NCI-H1694 treated with DMSO at 0.1 percent for 48 hours (cell line): ENCODE data around the gene CCNE1.
A peak's percentile ranks its signal among the peaks of the same experiment; 100 is the strongest.

Source experiments
- DNase-seq: peaks from one replicate; lab custom pipeline; 2025; lab: John Stamatoyannopoulos, UW

CCNE1 gene

GRCh38 chr19:29844891-29845573 is 33.2 kb downstream of the CCNE1 start:
- peak; percentile 42 for DNase-seq

GRCh38 chr19:29845574-29846176 is 33.9 kb downstream of the CCNE1 start:
- DNase-seq = no peak

GRCh38 chr19:29849208-29849607 is 37.4 kb downstream of the CCNE1 start:
- DNase-seq = no peak

GRCh38 chr19:29850482-29850881 is 38.7 kb downstream of the CCNE1 start:
- no peak for DNase-seq

- no peak for DNase-seq
Observed at GRCh38 chr19:29851769-29852521, 40.2 kb downstream of the CCNE1 start.

GRCh38 chr19:29854033-29854432 is 42.2 kb downstream of the CCNE1 start:
- no peak for DNase-seq

- no peak for DNase-seq
Observed at GRCh38 chr19:29855087-29855486, 43.3 kb downstream of the CCNE1 start.

- peak; percentile 9 for DNase-seq
Observed at GRCh38 chr19:29855741-29856500, 44.1 kb downstream of the CCNE1 start.

GRCh38 chr19:29858000-29858596 is 46.3 kb downstream of the CCNE1 start:
- DNase-seq = no peak

- DNase-seq = no peak
Observed at GRCh38 chr19:29858621-29859020, 46.8 kb downstream of the CCNE1 start.

- DNase-seq = no peak
Observed at GRCh38 chr19:29860492-29860891, 48.7 kb downstream of the CCNE1 start.

GRCh38 chr19:29861574-29861973 is 49.8 kb downstream of the CCNE1 start:
- no peak for DNase-seq

- no peak for DNase-seq
Observed at GRCh38 chr19:29866011-29866410, 54.2 kb downstream of the CCNE1 start.

- DNase-seq = no peak
Observed at GRCh38 chr19:29867984-29868383, 56.2 kb downstream of the CCNE1 start.

GRCh38 chr19:29871143-29871542 is 59.4 kb downstream of the CCNE1 start:
- DNase-seq = no peak

GRCh38 chr19:29872224-29872731 is 60.5 kb downstream of the CCNE1 start:
- DNase-seq = no peak

- DNase-seq = no peak
Observed at GRCh38 chr19:29873024-29873800, 61.4 kb downstream of the CCNE1 start.
